ENCODE results near the gene PTPRM.
"Not testable (repeated sequence)": the region's sequence is repeated elsewhere in the genome, so short reads cannot be mapped to it uniquely, and the experiment has no call there.

The PTPRM gene

GRCh38 chr18:8423051-8423557 lies 856.0 kb downstream of the PTPRM start:
- DNase-seq = no peak

- DNase-seq = no peak
Observed at GRCh38 chr18:8424481-8424880, 857.4 kb downstream of the PTPRM start.

- no peak for DNase-seq
Observed at GRCh38 chr18:8424917-8425725, 858.0 kb downstream of the PTPRM start.

- peak; percentile 20 to 26 for DNase-seq
Observed at GRCh38 chr18:8426401-8426800, 859.3 kb downstream of the PTPRM start.

- DNase-seq = no peak
Observed at GRCh38 chr18:8427339-8427738, 860.2 kb downstream of the PTPRM start.

GRCh38 chr18:8428951-8429350 lies 861.8 kb downstream of the PTPRM start:
- DNase-seq = no peak

- no peak for DNase-seq
Observed at GRCh38 chr18:8431036-8431435, 863.9 kb downstream of the PTPRM start.

GRCh38 chr18:8433323-8433722 lies 866.2 kb downstream of the PTPRM start:
- DNase-seq = no peak

GRCh38 chr18:8433771-8434170 lies 866.7 kb downstream of the PTPRM start:
- DNase-seq = no peak

- no peak for DNase-seq
Observed at GRCh38 chr18:8435376-8435775, 868.3 kb downstream of the PTPRM start.

GRCh38 chr18:8439055-8439454 lies 871.9 kb downstream of the PTPRM start:
- no peak for DNase-seq

GRCh38 chr18:8443505-8443904 lies 876.4 kb downstream of the PTPRM start:
- no peak for DNase-seq

GRCh38 chr18:8446936-8447335 lies 879.8 kb downstream of the PTPRM start:
- not testable (repeated sequence) for DNase-seq

- DNase-seq = no peak
Observed at GRCh38 chr18:8448130-8448529, 881.0 kb downstream of the PTPRM start.

- DNase-seq = no peak
Observed at GRCh38 chr18:8450013-8450412, 882.9 kb downstream of the PTPRM start.

GRCh38 chr18:8450898-8451665 lies 884.0 kb downstream of the PTPRM start:
- no peak for DNase-seq

- no peak for DNase-seq
Observed at GRCh38 chr18:8453528-8453927, 886.4 kb downstream of the PTPRM start.

GRCh38 chr18:8454136-8454535 lies 887.0 kb downstream of the PTPRM start:
- DNase-seq = no peak

- DNase-seq = no peak
Observed at GRCh38 chr18:8455661-8456614, 888.8 kb downstream of the PTPRM start.
